Measurements from ENCODE around the gene PAGE3. TPM values are rescaled to one million over a fixed set of nuclear protein-coding genes. Genes with fewer than 3 reads are reported as not detected.

The PAGE3 gene
- total RNA-seq = not detected in 2 replicates

GRCh38 chrX:55264816-55265215, at the start of gene PAGE3:
PAGE3 (minus strand) TSS chrX:55264916; CDS start chrX:55263903, 1,013 bp downstream.

GRCh38 chrX:55220119-55220794, 44.5 kb downstream of the PAGE3 start, which contains the start of gene PAGE5:
PAGE5 (plus strand) TSS chrX:55220346; CDS start chrX:55221383, 1,037 bp downstream.

Other genes starting within 250 kb of the PAGE3 start
- not detected in 2 replicates for gene ALAS2, start 233.9 kb downstream of the PAGE3 start, total RNA-seq
- not detected in 2 replicates for gene PAGE2B, start 189.9 kb downstream of the PAGE3 start, total RNA-seq
- gene PAGE2, start 175.9 kb downstream of the PAGE3 start, total RNA-seq = not detected in 2 replicates
- not detected in 2 replicates for gene PAGE5, start 44.6 kb downstream of the PAGE3 start, total RNA-seq
- 2.4 and 3.4 TPM in 2 replicates for gene MAGEH1, start 187.2 kb upstream of the PAGE3 start, total RNA-seq
- under 0.01 and 0.85 TPM in 2 replicates for gene USP51, start 224.9 kb upstream of the PAGE3 start, total RNA-seq

Data from nasal cavity respiratory epithelium epithelial cell of viscerocranial mucosa (primary cell).